GM12801 (cell line): ENCODE measurements around the gene AGXT.

Source experiments
- CTCF ChIP-seq: IDR thresholded peaks from one replicate; pipeline ENCODE4 v1.5.1; 2011; ENCODE audit warnings: control low read depth; ENCODE audit not compliant: insufficient read length; ENCODE audit errors: extremely low read depth

Gene AGXT

GRCh38 chr2:240856151-240856980 is 12.3 kb upstream of the AGXT start:
- no peak for TF ChIP-seq CTCF

DNA sequence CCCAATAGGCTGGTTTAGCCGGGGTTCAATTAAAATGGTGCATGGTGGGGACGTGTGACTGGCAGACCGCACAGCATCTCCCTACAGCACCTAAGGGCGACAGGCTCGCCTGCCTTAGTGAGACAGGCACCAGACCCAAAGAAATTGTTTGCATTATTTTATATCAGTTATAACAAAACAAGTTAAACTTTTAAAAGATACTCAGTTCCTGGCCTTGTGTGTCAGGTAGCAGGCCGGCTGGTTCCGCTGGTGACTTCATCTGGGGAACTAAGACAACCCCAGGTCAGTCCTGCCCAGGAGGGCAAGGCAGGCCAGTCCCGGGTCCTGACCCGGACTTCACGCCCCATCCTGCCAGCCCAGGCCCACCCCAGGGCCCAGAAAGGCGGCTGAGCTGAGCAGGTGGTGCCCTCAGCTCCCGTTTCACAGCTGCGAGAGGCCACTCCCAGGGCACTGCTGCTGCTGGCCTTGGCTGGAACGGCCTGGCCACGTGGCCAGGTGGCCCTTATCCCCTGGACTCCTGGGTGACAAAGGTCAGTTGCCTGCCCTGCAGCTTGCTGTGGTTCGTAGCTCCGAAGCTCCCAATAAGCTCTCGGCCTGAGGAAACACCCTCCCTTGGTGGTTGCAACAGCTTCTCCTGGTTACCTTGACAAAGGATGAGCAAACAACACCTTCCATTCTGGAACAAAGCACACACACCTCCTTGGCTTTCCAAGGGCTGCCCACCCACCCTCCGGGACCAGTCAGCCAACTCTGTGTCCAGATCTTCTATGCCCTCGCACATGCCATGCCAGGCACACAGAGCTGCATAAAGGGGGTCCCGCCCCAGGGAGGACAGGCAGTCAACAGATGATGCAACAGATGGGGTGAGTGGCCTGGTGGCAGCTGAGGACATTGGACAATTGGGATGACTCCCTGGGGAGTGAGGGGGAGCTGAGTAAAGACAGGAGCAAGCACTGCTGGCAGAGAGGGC is 11.3 kb upstream of the AGXT start:
- TF ChIP-seq CTCF: no peak

DNA sequence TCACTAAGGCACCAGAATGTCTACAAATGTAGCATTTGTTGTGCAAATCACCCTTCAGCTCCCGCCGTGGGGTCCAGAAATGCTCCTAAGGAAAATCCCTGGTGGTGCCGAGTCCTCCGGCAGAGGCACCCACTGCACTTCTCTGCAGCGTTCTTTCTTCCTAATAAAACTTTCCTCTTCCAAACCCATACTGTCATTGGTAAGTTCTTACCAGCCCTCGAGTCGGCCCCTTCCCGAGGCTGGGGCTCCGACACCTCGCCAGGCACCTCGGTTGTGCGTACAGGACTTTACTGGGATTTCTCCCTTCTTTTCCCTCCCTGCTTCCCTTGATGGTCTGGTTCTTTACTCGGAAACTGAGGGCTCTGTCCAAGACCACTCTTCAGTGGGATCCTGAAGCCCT is 10.3 kb upstream of the AGXT start:
- no peak for TF ChIP-seq CTCF

DNA sequence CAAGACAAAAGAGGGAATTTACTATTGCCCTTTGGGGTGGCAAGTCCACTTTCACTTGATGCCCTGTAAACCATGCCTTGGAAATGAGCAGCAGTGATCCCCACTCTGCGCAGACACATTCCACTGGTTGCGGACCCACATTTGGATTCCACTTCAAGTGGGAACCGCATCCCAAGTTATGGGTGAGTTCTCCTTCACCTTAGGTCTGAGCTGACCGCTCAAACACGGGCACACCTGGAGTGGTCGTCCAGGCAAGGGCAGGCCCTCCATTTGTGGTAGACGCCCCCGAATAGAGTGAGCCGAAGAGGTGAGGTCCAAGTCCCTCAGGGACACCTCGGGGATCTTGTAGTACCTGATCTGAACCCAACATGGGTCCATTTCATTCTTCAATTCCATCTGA is 9.8 kb upstream of the AGXT start:
- no peak for TF ChIP-seq CTCF

DNA sequence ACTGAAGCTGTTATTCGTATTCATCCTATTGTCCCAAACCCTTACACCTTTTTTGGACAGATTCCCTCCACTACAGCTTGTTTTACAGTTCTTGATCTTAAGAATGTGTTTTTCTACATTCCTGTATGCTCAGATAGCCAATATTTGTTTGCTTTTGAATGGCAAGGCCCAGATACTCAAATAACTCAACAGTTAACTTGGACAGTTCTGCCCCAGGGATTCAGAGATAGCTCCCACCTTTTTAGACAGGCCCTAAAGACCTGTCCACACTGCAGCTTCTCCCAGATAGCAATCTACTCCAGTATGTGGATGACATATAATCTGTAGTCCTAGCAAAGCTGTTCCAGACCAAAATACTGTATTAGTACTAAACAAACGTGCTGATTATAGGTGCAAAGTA is 7.1 kb upstream of the AGXT start:
- no peak for TF ChIP-seq CTCF

DNA sequence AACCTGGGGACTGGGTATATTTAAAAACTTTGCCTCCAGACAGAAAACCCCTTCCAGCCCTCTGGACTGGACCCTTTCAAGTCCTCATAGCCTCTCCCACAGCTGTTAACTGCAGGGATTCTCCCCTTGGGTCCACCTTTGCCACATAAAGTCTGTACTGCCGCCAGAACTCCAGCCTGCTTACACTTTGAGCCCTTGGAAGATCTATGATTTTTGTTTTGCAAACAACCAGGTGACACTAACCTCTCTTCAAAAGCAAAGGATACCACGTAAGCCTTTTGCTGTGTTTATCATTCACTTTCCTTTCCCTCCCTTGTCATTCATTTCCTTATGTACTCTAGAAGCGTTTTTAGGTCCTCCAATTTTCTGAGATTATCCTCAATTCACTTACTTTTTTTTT is 4.1 kb upstream of the AGXT start:
- no peak for TF ChIP-seq CTCF

GRCh38 chr2:240865391-240865790 is 3.2 kb upstream of the AGXT start:
- no peak for TF ChIP-seq CTCF
